NCI-H2107 (cell line): Measurements from ENCODE around the gene UMPS.
A peak's percentile ranks its signal among the peaks of the same experiment; 100 is the strongest.

Experiments
- DNase-seq: peaks from one replicate; lab custom pipeline; 2025; lab: John Stamatoyannopoulos, UW

UMPS gene

DNA sequence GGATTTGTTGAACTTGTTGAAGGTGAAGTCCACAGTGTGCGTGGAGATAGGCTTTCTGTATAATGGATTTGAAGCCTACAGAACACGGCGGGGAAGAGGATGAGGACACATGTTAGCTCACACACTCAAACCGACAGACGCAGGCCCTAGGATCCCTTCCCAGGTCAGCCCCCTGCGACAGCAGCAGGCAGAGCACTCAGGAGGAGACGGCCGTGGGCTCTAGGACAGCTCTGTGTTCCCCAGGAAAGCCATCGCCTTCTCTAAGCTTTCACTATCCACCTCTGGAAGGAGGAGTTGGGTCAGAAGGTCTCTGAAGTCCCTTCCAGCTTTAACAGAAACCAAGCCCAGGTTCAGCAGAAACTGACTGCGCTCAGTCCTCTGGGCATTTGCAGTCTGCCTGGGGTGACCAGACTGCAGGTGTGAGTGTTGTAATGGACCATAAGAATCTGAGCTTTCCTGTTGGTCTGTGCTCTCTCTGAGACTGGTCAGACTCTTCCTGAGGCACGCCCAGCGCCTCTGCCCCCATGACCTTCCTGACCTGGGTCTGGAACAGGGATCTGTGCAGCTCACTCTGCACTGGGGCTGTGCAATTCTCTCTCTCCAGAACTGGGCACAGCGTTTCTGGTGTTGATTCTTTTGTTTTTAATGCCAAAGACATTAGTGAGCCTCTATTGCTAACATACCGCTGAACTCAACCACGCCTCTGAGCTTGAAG, 33.5 kb downstream of the UMPS start:
- DNase-seq = no peak

DNA sequence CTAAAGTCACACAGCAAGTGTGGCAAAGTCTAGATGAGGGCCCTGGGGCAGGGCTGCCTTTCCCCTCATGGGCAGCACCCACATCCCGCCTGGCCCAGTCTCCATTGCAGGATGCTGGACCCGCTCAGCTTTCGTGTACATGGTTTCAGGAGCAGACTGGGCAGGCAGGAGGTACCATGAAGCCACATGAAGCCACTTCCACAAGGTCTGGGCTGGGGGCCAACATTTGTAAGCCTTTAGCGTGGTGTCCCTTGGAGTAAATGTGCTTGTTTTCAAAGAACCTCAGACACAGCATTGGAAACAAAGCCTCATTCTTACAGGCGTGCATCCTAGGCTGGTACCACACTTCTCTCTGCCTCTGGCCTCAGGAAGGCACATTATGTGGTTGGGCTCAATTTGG, 34.5 kb downstream of the UMPS start:
- DNase-seq = no peak

DNA sequence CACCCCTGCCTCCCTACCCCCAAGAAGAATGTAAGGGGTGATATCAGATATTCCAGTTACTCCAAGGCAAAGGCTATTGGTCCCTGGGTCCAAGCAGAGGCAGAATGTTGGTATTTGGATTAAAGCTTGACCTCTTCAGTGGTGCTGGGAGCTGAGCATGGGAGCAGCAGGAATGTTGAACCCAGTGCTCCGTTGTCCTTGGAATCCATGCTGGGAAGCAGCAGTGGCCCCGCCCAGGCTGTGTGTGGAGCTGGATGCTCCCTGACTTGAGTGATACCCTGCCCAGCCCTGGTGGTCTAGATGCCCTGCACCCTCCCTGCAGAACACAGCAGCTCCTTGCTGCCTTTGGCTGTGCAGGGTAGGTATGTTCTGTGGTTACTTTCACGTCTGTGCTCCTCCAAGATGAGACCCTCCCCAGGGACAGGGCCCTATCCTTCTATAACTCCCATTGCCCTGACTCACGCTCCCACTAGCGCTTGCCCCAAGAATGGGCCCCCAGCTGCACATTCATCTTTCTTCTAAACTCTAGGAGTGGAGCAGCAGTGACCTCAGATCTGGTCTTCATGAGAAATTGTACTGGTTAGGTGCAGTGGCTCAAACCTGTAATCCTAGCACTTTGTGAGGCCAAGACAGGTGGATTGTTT, 35.1 kb downstream of the UMPS start:
- no peak for DNase-seq

DNA sequence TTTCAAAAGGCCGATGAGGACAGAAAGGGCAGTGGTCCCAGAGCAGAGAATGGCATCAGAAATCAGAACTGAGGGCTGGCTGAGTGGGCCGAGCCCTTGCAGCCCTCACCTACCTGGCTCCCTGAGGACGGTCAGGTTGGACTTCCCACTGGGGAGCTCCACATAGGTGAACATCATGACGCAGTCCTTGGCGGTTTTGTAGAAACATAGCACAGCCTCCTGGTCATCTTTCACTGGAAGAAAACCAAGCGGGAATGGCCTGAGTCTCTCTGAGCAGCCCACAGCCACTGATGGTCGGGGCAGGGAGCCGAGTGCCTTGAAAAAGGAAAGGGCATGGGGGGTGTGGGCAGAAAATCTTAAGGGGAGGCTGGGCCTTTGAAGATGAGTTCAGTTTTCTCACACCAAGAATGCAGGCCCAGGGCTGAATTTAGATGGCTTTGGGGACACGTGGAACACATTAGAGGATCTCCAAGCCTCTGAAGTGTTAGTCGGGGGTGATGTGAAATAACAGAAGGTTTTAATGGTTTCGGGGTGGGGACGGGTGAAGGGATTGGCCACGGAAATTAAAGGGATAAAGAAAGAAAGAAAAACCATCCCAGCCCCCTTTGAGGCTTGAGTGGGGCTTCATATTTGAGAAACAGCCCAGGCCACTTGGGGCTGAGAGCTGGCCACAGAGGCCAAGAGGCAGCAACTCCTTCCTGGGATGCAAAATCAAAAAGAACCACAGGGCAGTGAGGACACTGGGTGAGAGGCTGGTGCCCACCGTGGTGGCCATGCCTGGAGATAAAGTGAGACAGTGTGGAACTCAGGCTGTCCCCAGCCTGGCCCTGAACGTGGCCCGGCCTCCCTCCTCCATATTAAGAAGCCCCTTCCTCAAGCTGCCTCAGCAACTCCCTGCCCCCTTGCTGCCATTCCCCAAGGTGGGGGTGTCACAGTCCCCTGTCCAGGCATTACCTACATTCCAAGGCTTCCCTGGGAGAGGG, 36.2 kb downstream of the UMPS start:
- DNase-seq = no peak

DNA sequence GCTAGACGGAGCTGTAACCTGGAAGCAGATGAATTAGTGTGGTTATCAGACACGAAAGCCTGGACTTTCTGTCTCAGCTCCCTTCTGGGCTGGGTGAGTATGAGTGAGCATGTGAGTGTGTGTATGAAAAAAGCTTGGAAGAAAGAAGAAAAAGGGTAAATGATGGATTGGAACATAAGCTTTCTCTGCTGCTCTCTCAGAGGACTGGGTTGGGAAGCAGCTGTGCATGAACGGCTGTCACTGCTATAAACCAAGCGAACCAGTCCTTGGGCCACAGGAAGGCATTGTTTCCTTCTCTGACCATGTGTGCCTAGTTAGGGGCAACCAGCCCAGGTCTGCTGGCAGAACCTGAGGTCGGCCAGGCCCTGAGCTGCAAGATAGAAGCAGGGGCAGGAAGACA, 37.0 kb downstream of the UMPS start:
- no peak for DNase-seq

DNA sequence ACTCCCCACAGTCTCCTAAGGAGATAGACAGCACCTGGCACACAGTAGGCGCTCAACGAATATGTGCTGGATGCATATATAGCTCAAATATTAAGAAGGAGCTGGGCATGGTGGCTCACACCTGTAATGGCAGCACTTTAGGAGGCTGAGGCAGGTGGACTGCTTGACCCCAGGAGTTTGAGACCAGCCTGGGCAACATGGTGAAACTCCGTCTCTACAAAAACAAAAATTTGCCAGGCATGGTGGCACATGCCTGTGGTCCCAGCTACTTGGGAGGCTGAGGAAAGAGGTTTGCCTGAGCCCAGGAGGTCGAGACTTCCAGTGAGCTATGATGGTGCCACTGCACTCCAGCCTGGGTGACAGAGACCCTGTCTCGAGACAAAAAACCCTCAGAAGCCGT, 37.4 kb downstream of the UMPS start:
- no peak for DNase-seq

DNA sequence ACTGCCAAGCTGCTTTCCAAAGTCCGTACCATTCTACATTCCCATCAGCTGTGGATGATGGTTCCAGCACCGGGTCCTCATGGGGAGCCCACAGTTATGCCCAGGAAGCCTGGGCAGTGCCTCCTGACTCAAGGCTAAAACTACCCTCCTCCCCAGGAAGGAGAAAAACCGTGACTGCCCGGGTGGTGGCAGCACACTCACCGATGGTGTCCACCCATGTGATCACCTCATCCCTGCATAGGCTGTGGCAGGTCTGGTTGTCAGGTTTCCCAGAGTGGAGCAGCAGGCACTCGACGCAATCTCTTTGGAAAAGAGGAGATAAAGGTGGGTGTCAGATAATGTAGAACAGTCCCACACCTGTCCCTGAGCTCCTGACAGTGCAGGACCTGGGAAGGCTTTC, 38.6 kb downstream of the UMPS start:
- DNase-seq = peak; percentile 41

DNA sequence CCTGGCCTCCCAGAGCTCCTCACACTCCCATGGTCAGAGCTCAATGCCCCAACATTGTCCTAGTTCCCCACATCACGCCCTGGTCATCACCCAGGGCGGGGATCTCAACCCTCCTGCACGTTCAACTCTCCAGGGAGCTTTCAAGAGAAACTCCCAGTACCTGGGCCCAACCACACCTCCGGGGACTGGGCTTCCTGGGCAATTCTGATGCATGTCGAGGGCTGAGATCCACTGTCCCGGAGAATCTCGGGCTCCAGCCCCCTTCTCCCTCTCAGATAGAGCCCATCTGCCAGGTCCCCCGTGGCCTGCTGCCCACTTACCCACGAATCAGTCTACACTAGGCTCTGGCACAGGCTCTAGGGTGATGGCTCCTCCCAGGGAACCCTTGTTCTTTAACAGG, 39.2 kb downstream of the UMPS start:
- DNase-seq = no peak

DNA sequence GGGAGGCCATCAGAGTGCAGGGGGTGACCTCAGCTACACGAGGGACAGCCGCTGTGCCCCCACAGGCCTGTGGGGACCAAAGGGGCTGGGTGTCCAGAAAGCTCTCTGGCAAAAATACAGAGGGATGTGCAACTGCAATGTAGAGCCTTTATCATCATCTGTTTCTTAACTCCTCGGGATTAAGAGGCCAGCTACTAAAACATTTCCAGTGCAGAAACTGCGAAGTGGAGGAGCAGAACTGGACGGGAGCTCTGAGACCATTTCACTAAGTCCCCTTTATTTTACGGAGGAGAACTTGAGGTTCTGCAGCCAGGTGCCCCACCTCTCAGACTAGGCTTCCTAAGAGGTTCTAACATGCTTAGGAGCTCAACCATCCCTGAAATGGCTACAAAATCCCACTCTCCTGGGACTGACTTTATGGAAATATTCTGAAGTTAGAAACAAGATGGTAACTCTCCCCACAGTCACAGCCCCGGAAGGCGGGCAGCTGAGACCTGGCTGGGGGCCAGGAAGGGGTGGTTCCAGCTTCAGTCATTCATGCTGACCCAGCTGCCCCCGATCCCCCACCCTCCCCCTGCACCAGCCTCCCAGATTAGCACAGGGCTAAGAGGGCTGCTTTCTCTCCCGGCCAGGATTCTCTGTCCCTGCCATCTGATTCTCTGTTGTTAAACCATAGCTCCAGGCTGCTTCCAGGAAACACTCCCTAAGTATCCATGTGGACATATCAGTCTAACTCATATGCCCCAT, 40.3 kb downstream of the UMPS start:
- no peak for DNase-seq

DNA sequence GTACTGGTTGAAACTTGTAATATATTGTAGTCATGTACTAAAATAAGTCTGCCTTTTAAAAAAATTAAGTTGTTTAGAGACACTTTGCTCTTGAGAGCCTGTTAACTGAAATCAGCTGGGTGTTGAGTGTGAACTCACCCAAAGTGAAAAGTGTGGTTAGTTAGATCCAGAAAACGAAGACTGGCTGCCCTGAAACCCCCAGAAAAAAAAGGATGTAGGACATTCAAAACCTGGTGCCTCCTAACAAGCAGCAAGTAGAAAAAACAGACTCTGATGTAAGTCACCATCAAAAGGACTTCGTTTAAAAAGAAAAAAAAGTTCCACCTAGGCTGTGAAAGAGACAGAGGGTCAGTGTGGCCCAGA, 40.8 kb downstream of the UMPS start:
- DNase-seq = no peak

DNA sequence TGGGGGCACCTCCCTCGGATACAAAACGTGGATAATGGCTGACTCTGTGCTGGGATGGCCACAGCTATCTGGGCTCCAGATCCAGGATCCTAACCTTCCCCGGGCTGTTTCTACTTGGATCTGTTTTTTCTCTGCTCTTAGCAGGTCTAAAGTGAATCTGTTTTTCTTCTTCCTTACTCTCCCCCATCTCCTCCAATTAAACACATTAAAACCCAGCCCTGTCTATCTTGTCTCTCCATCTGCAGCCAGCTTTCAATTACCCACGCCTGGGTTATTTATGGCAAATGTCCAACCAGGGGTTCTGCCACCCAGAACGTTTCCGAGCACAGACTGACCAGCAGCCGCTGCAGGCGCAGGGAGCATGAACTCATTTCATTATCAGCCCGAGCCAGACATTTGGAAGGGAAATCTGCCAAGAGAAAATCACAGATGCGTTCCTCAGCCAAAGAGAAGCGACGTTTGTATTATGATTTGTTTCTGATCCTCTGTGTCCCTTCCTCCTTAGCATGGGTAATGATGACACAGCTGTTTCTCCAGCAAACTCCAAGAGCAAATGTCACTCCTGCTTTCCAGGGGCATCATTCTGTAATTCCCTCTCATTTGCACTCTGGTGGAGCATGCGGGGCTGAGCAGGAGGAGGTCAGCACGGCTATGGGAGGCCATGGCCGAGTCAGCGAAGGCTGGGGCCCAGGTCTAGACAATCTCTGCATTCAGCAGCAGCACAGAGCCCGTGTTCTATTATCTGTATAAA, 42.0 kb downstream of the UMPS start:
- DNase-seq = no peak

DNA sequence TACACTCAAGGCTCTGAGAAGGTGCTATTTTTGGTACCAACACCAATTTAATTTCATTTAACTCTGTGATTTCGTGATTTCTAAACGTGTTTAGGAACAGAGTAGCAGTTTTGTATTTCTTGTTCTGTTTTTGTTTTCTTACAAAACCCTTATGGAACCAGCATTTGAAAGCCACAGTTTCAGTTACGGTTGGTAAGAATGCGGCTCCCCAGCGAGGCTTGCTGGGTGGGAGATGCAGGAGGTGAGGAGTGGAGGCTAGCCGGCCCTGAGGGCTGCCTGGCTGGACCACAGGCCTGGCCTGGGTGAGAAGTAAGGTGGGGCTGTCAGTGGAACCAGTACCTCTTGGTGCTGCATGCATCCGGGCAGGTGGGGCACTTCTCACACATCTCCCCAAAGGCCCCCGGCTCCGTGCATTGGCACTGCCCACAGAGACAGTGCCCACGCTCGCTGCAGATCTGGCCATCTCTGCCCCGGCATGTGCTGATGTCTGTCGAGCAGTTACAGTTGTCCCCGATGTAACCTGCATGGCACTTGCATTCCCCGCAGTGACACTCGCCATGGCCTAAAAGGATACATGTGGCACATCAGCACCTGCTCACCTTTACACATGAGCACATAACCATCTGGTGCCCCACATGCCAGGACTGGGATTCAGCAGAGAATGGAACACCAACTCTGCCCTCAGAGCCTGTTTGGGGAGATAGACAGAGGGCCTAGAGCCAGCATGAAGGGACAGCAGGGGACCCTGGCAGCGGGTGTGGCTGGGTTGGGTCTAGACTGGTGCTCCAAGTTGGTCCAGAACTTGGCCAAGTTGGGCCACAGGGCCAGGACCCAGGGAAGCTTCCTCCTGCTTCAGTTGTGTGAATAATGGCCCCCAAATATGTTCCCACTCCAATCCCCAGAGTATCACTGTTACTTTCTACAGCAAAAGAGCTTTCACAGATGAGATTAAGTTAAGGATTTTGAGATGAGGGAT, 43.4 kb downstream of the UMPS start:
- DNase-seq = no peak

DNA sequence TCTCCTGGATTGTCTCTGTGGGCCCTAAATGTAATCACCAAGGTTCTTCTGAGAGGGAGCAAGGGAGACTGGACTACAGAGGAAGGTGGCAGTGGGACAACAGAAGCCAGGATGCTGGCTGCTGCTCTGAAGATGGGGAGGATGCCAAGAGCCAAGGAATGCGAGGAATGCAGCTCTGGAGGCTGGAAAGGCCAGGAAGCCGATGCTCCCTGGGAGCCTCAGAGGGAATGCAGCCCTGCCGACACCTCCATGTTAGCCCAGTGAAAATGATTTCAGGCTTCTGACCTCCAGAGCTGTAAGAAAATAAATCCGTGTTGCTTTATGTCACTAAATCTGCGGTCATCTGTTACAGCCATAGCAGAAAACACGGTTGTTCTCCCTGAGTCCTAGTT, 44.1 kb downstream of the UMPS start:
- no peak for DNase-seq

DNA sequence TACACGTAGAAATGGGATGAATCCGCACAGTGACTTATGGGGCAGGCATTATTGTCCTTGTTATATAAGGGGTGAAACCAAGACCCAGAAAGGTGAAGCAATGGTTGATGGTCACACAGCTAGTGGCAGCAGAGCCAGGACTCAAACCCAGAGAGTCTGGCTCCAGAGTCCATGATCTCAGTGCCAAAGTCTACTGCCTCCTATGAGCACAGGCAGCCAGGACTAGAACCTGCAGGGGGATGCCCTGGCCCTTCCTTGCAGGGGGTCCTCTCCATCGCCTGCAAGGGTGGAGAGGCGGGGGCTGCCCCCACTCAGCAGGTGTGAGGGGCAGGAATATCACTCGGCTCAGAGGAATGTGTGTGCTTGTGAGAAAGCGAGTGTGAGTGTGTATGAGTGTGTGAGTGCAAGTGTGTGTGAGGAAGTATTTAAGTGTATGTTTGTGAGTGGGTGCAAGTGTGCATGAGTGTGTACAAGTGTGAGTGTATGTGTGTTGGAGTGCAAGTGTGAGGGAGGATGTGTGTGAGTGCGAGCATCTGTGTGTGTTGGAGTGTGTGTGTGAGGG, 44.7 kb downstream of the UMPS start:
- DNase-seq = no peak

DNA sequence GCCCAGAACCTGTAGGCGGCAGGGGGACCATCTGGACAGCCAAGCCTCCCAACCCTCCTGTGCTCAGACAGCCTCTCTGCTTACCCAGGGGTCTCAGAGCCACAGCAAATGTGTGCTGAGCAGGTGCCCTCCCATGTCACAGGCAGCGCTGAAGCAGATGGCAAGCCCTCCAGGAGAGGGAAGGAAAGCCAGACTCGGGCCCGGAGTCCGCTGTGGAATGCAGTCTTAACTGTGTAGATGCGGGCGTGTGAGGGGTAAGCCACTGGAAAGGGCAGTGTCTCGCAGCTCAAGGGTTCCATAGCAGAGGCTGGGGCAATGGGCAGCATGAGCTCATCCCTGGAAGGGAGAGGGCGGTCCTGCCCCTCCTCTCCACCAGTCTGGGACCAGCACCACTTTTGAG, 45.6 kb downstream of the UMPS start:
- DNase-seq = no peak

DNA sequence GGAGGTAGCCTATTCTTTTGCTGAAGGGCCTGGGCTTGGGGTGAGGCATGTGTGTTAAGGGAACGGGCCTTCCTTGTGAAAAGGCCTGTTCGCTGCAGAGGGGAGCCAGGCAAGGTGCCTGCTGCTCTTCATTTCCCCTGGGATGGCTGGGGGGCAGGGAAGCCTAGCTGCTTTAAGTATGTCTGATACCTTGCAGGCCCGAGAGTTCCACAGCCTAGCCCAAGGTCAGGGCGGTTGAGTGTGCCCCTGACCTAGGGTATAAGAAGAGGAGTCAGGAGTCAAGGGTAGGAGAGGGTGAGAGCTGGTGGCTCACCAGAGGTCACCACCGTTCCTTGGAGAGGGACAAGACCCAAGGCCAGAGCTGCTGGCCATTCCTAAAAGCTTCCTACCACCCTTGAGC, 46.6 kb downstream of the UMPS start:
- DNase-seq = no peak

DNA sequence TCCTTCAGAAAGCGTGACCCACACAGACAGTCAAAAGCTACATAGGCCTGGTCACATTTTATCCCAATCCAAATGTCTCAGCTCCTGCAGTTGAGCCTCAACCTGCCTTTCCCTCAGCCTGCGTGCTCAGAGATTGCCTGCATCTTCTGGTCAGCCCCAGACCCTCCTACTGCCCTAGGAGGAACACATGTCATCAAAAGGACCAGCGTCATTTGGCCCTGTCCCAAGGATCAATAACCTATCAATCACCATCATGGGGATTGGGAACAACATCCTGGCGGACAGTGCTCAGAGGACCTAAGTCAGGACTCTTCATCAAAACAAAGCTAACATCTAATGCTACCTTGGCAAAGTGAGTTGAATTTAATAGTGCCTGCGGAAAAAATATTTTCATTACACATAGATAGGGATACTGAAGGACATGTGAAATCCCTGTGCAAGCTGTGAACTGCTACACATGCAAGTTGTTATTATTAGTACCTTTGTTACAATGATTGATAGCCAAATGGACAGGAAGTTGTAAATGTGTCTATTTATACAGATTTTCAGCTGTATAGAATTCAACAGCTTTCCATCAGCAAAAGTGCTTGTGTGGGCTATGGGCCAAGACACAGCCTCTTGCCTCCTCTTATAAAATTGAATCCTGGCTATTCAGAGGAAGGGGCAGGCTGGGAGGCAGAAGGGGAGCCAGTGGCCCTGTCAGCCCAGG, 47.7 kb downstream of the UMPS start:
- no peak for DNase-seq

DNA sequence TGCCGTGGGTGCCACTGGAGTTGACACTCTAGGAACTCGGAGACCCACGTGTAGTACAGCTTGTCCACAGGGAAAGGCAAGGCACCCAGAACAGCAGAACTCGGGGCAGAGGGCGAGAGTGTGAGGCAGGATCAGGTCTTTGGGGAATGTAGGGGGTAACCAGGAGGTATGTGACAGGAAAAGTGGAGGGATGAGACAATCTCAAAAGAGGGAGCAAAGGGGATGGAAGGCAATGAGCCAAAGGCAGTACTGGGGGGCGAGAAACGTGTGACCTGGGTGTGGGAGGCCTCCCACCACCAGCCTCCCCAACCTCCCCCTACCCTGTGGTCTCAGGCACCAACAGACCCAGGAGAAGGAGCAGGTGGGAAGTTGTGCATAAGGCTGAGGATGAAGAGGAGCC, 48.9 kb downstream of the UMPS start:
- no peak for DNase-seq

DNA sequence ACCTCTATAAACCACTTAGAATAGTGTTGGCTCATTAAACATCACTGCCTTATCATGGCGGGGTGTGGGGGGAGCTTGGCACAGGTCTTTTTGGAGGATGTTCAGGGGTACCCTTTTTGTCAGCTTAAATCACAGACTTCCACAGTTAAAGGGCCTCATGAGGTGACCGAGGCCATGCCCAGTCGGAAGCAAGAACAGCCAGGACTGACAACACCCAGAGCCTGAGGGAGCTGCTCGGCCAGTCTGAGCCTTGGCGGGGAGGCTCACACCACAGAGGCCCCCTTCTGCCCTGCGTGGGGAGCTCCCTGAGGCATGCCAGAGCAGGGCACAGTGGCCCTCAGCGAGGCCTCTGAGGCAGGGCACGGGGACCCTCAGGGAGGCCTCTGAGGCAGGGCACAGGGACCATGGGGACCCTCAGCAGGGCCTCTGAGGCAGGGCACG, 49.5 kb downstream of the UMPS start:
- no peak for DNase-seq
